DND-41 (cell line): Measurements from ENCODE around the gene UNCX.

Source experiments
- ATAC-seq: fragments of 200-7000 bp; cut with Tn5 transposase; 3 replicates; pipeline ENCODE4 v1.9.1; 2021; ENCODE audit warnings: low read depth; ENCODE audit not compliant: insufficient read depth
- DNase-seq: peaks from one replicate; pipeline ENCODE4 v3.0.0-alpha.2; 2020
- H2AFZ ChIP-seq: 2 replicates; pipeline ENCODE4 v1.6.0; 2012; ENCODE audit warnings: low read depth, low read length
- H3K27ac ChIP-seq: 2 replicates; pipeline ENCODE4 v1.5.1; 2012; ENCODE audit warnings: low read length, inconsistent platforms
- H3K27me3 ChIP-seq: fragments of 200-600 bp; sonication (generic); 2 replicates; pipeline ENCODE4 v1.6.0; 2012; ENCODE audit warnings: low read length, mild to moderate bottlenecking, inconsistent platforms; ENCODE audit not compliant: insufficient read depth, poor library complexity
- H3K36me3 ChIP-seq: 2 replicates; pipeline ENCODE4 v1.5.1; 2012; ENCODE audit warnings: low read length, inconsistent platforms; ENCODE audit not compliant: insufficient read depth
- H3K4me1 ChIP-seq: 2 replicates; pipeline ENCODE4 v1.5.1; 2012; ENCODE audit warnings: mild to moderate bottlenecking, low read length; ENCODE audit not compliant: insufficient read depth
- H3K4me2 ChIP-seq: 2 replicates; pipeline ENCODE4 v1.6.0; 2012; ENCODE audit warnings: mild to moderate bottlenecking, moderate library complexity, low read length, inconsistent platforms; ENCODE audit not compliant: insufficient read depth
- H3K4me3 ChIP-seq, 2 experiments: fragments of 200-600 bp in 1 of 2; shearing (Covaris generic) in 1 of 2; 2 replicates each; pipeline ENCODE4 v1.5.1; 2012 to 2016; ENCODE audit warnings: inconsistent platforms in 2 of 2, low read length in 2 of 2, mild to moderate bottlenecking in 2 of 2, low read depth in 1 of 2, moderate library complexity in 1 of 2
- H3K79me2 ChIP-seq: 2 replicates; pipeline ENCODE4 v1.6.0; 2012; ENCODE audit warnings: low read length, inconsistent platforms; ENCODE audit not compliant: insufficient read depth
- H3K9ac ChIP-seq: 2 replicates; pipeline ENCODE4 v1.6.0; 2012; ENCODE audit warnings: low read depth, mild to moderate bottlenecking, inconsistent platforms, low read length, moderate library complexity
- H3K9me3 ChIP-seq: 2 replicates; pipeline ENCODE4 v1.5.1; 2012; ENCODE audit warnings: low read length, moderate library complexity, mild to moderate bottlenecking, inconsistent platforms; ENCODE audit not compliant: insufficient read depth, severe bottlenecking
- H4K20me1 ChIP-seq: 2 replicates; pipeline ENCODE4 v1.6.0; 2012; ENCODE audit warnings: low read length; ENCODE audit not compliant: insufficient read depth
- EZH2 ChIP-seq: IDR thresholded peaks from 3 replicates; pipeline ENCODE4 v1.6.1; 2012; ENCODE audit warnings: borderline replicate concordance, low read depth, mild to moderate bottlenecking, moderate library complexity, low read length, inconsistent platforms; ENCODE audit not compliant: severe bottlenecking
- TF ChIP-seq, protein P1 (sequence below): IDR thresholded peaks from 2 replicates; pipeline ENCODE4 v1.5.1; 2012; ENCODE audit warnings: borderline replicate concordance, low read length, moderate library complexity, mild to moderate bottlenecking; ENCODE audit not compliant: poor library complexity, severe bottlenecking; ENCODE audit errors: extremely low read depth

UNCX gene

DNA sequence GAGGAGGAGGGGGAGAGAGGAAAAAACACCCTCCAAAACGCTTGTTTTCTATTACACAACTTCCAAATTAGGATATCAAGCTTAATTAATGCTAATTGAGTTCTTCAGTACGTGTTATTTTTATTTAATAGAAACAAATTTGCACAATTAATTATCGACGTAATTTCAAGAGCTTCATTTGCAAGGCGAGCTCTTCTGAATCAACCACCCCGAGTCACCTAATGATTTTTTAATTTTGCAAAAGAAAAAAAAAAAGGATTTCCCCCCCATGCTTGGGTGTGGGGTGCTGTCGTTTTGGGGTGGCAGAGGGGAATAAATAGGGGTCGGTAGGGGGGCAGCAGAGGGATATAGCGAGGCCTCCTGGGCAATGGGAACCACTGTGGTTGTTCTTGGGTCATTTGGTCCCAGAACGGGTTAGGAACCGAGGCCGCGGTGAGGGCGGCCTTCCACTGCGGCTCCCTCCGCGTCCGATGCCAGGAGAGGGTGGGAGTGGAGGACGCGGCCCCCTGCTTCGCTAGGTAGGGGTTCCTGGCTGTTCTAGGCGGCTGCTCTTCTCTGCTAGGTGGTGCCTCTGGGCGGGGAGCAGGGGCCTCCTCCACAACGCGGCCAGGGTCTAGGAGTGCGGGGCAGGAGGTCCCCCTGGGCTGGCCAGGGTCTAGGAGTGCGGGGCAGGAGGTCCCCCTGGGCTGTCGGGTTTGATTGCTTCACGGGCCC is 7.3 kb downstream of the UNCX start:
- H3K79me2 ChIP-seq, result no peaks in the 10 kb centered on the region
- DNase-seq (no peak), ATAC-seq (no peak)
- H3K4me3 ChIP-seq, result no peak overlapping the region
- no peak overlapping the region for H3K9ac ChIP-seq
- no peak overlapping the region for H3K27ac ChIP-seq
- H3K27me3 ChIP-seq, result peaks cover 10% of the 10 kb centered on the region
- no peaks in the 10 kb centered on the region for H3K4me1 ChIP-seq
- no peaks in the 10 kb centered on the region for H3K36me3 ChIP-seq
- H4K20me1 ChIP-seq, result no peaks in the 10 kb centered on the region
- H3K4me2 ChIP-seq, result no peak overlapping the region
- no peaks in the 10 kb centered on the region for H3K9me3 ChIP-seq
- TF ChIP-seq, protein P1, sequence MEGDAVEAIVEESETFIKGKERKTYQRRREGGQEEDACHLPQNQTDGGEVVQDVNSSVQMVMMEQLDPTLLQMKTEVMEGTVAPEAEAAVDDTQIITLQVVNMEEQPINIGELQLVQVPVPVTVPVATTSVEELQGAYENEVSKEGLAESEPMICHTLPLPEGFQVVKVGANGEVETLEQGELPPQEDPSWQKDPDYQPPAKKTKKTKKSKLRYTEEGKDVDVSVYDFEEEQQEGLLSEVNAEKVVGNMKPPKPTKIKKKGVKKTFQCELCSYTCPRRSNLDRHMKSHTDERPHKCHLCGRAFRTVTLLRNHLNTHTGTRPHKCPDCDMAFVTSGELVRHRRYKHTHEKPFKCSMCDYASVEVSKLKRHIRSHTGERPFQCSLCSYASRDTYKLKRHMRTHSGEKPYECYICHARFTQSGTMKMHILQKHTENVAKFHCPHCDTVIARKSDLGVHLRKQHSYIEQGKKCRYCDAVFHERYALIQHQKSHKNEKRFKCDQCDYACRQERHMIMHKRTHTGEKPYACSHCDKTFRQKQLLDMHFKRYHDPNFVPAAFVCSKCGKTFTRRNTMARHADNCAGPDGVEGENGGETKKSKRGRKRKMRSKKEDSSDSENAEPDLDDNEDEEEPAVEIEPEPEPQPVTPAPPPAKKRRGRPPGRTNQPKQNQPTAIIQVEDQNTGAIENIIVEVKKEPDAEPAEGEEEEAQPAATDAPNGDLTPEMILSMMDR, result no peak
- no peak for TF ChIP-seq EZH2
- H2AFZ ChIP-seq, result no peak overlapping the region

- no peak overlapping the region for H3K27ac ChIP-seq
- no peak overlapping the region for H3K9ac ChIP-seq
- H3K4me2 ChIP-seq, result no peak overlapping the region
- ATAC-seq (no peak), DNase-seq (no peak)
- H3K36me3 ChIP-seq, result no peaks in the 10 kb centered on the region
- no peaks in the 10 kb centered on the region for H3K9me3 ChIP-seq
- TF ChIP-seq EZH2, result no peak
- TF ChIP-seq, protein P1, result no peak
- H2AFZ ChIP-seq, result no peak overlapping the region
- H3K79me2 ChIP-seq, result no peaks in the 10 kb centered on the region
- H4K20me1 ChIP-seq, result no peaks in the 10 kb centered on the region
- peaks cover 10% of the 10 kb centered on the region for H3K27me3 ChIP-seq
- H3K4me1 ChIP-seq, result no peaks in the 10 kb centered on the region
- H3K4me3 ChIP-seq, result no peak overlapping the region
Measured at GRCh38 chr7:1240517-1241257, 8.0 kb downstream of the UNCX start.

GRCh38 chr7:1241258-1241602 is 8.6 kb downstream of the UNCX start:
- TF ChIP-seq, protein P1, result no peak
- TF ChIP-seq EZH2, result no peak

More at GRCh38 chr7:1241258-1241602, 8.6 kb downstream of the UNCX start:
- peaks cover 10% of the 10 kb centered on the region for H3K27me3 ChIP-seq
- no peak overlapping the region for H2AFZ ChIP-seq
- no peaks in the 10 kb centered on the region for H3K36me3 ChIP-seq
- no peak overlapping the region for H3K4me3 ChIP-seq
- no peaks in the 10 kb centered on the region for H3K79me2 ChIP-seq
- no peak for DNase-seq
- no peak overlapping the region for H3K27ac ChIP-seq
- H3K4me1 ChIP-seq, result no peaks in the 10 kb centered on the region
- H3K9ac ChIP-seq, result no peak overlapping the region
- no peak for ATAC-seq
- no peaks in the 10 kb centered on the region for H3K9me3 ChIP-seq
- H4K20me1 ChIP-seq, result no peaks in the 10 kb centered on the region
- no peak overlapping the region for H3K4me2 ChIP-seq
